Ishikawa (cell line): ENCODE results near the gene MCIDAS.

Experiments used
- CEBPB ChIP-seq: IDR thresholded peaks from 2 replicates; pipeline ENCODE4 v1.6.1; 2012
- EGR1 ChIP-seq: IDR thresholded peaks from 2 replicates; pipeline ENCODE4 v1.6.1; 2012
- EP300 ChIP-seq: IDR thresholded peaks from 2 replicates; pipeline ENCODE4 v1.6.1; 2012; ENCODE audit warnings: borderline replicate concordance
- REST ChIP-seq: IDR thresholded peaks from 2 replicates; pipeline ENCODE4 v1.6.1; 2012; ENCODE audit warnings: low read depth, mild to moderate bottlenecking
- TAF1 ChIP-seq: IDR thresholded peaks from 2 replicates; pipeline ENCODE4 v1.6.1; 2012; ENCODE audit warnings: low read depth, mild to moderate bottlenecking

DNA sequence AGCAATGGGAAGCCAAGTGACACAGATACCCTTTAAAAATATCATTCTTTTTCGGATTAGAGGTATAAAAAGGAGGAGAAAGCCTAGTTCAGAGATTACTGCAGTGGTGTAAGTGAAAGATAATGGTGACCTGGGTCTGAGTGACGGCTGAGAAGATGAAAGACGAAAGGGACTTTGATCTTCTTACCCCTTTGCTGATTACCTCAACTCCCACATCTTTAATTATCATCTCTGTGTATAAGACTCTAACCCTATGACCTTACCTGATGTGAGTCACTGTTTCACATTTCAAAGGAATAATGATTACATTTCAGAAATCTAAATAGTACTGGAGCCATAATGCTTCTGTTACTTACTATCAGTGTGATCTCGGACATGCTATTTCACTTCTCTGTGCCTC, 27.7 kb upstream of the MCIDAS start:
- TF ChIP-seq REST (no peak), CEBPB (no peak), EP300 (no peak), EGR1 (no peak), TAF1 (no peak)
